Myocyte (in vitro differentiated cells): ENCODE data around the gene ATP6V0A1. TPM values are rescaled to one million over a fixed set of nuclear protein-coding genes. Genes with fewer than 3 reads are reported as not detected.
"Not testable (repeated sequence)": the region's sequence is repeated elsewhere in the genome, so short reads cannot be mapped to it uniquely, and the experiment has no call there.

Experiments
- DNase-seq: peaks from one replicate; pipeline ENCODE4 v3.0.0-alpha.2; 2012; ENCODE audit warnings: low read depth
- polyA plus RNA-seq: library from polyadenylated mRNA; unstranded; fragments of >200 nt; gene quantifications from one replicate; pipeline ENCODE4 v1.2.1, GENCODE V29; 2012; ENCODE audit warnings: missing spikeins
- total RNA-seq: library from RNA; depleted of rRNA; stranded (reverse); fragments of >200 nt; gene quantifications from 2 replicates; pipeline ENCODE4 v1.2.3, GENCODE V29; 2014

The ATP6V0A1 gene
- total RNA-seq, result 72.8 and 102 TPM in 2 replicates
- polyA plus RNA-seq, result 77.3 TPM

- DNase-seq, result peak; percentile 89
Measured at GRCh38 chr17:42458497-42459255, at the start of gene ATP6V0A1. Gene ATP6V0A1 (plus strand): TSS chr17:42458878. CDS start chr17:42460895, 2,017 bp downstream.

- DNase-seq, result peak; percentile 84
Measured at GRCh38 chr17:42409523-42410318, 49.0 kb upstream of the ATP6V0A1 start.

GRCh38 chr17:42410319-42410685 is 48.4 kb upstream of the ATP6V0A1 start:
- DNase-seq, result no peak

- no peak for DNase-seq
Measured at GRCh38 chr17:42411361-42411760, 47.3 kb upstream of the ATP6V0A1 start.

- no peak for DNase-seq
Measured at GRCh38 chr17:42411905-42412679, 46.6 kb upstream of the ATP6V0A1 start.

GRCh38 chr17:42413464-42414040 is 45.1 kb upstream of the ATP6V0A1 start:
- no peak for DNase-seq

- DNase-seq, result no peak
Measured at GRCh38 chr17:42414704-42415409, 43.8 kb upstream of the ATP6V0A1 start.

- not testable (repeated sequence) for DNase-seq
Measured at GRCh38 chr17:42417981-42418380, 40.7 kb upstream of the ATP6V0A1 start.

- no peak for DNase-seq
Measured at GRCh38 chr17:42421136-42421506, 37.6 kb upstream of the ATP6V0A1 start.

- DNase-seq, result peak; percentile 84
Measured at GRCh38 chr17:42421507-42422338, 37.0 kb upstream of the ATP6V0A1 start.

GRCh38 chr17:42422412-42422957 is 36.2 kb upstream of the ATP6V0A1 start:
- no peak for DNase-seq

GRCh38 chr17:42422958-42423712 is 35.5 kb upstream of the ATP6V0A1 start, which contains the start of gene CAVIN1:
Gene CAVIN1 (minus strand): TSS chr17:42423256. CDS start chr17:42423097, 159 bp downstream.
- DNase-seq, result peak; percentile 100

- no peak for DNase-seq
Measured at GRCh38 chr17:42423766-42424165, 34.9 kb upstream of the ATP6V0A1 start.

- peak; percentile 66 for DNase-seq
Measured at GRCh38 chr17:42424991-42425610, 33.6 kb upstream of the ATP6V0A1 start.

- peak; percentile 84 for DNase-seq
Measured at GRCh38 chr17:42428141-42428944, 30.3 kb upstream of the ATP6V0A1 start.

GRCh38 chr17:42429726-42430447 is 28.8 kb upstream of the ATP6V0A1 start:
- DNase-seq, result no peak

GRCh38 chr17:42431758-42432161 is 26.9 kb upstream of the ATP6V0A1 start:
- DNase-seq, result no peak
